ENCODE results near the gene SAT2. TPM values are rescaled to one million over a fixed set of nuclear protein-coding genes. Genes with fewer than 3 reads are reported as not detected.

The SAT2 gene
- total RNA-seq, 1 donor from 2014 or later = 82.1 TPM

GRCh38 chr17:7615265-7615747 is 12.3 kb downstream of the SAT2 start:
- H3K4me1 Mint-ChIP-seq (ENCODE audit: low read depth) = peaks cover 38% of the 10 kb centered on the region
- H3K27me3 Mint-ChIP-seq (ENCODE audit: low read depth) = no peaks in the 10 kb centered on the region
- no peaks in the 10 kb centered on the region for H3K36me3 Mint-ChIP-seq (ENCODE audit: low read depth)
- no peak for DNase-seq (ENCODE audit: low spot score)
- H3K9me3 Mint-ChIP-seq (ENCODE audit: low read depth) = no peaks in the 10 kb centered on the region
- TF ChIP-seq CTCF (IDR thresholded peaks at IDR 0.05) = no peak
- peak overlapping the region; percentile 91 for H3K27ac Mint-ChIP-seq (ENCODE audit: unreplicated experiment)
- H3K4me3 Mint-ChIP-seq (ENCODE audit: unreplicated experiment) = peak overlapping the region; percentile 75

- peaks cover 38% of the 10 kb centered on the region for H3K4me1 Mint-ChIP-seq (ENCODE audit: low read depth)
- peak; percentile 77 for TF ChIP-seq CTCF (IDR thresholded peaks at IDR 0.05)
- H3K9me3 Mint-ChIP-seq (ENCODE audit: low read depth) = no peaks in the 10 kb centered on the region
- H3K27me3 Mint-ChIP-seq (ENCODE audit: low read depth) = no peaks in the 10 kb centered on the region
- peak; percentile 100 for DNase-seq (ENCODE audit: low spot score)
- peak within 1 kb of the TSS; percentile 91 for H3K27ac Mint-ChIP-seq (ENCODE audit: unreplicated experiment)
- H3K4me3 Mint-ChIP-seq (ENCODE audit: unreplicated experiment) = peak within 1 kb of the TSS; percentile 83
- no peaks in the 10 kb centered on the region for H3K36me3 Mint-ChIP-seq (ENCODE audit: low read depth)
Measured at GRCh38 chr17:7614425-7615264, 13.0 kb downstream of the SAT2 start, which contains the start of gene FXR2. Gene FXR2 (minus strand): TSS chr17:7614897. CDS start chr17:7614532, 365 bp downstream.

- no peak for DNase-seq (ENCODE audit: low spot score)
- Mint-ChIP-seq H3K27me3 (ENCODE audit: low read depth) (no peaks in the 10 kb centered on the region), H3K4me1 (ENCODE audit: low read depth) (peaks cover 43% of the 10 kb centered on the region), H3K27ac (ENCODE audit: unreplicated experiment) (peak overlapping the region; percentile 86), H3K4me3 (ENCODE audit: unreplicated experiment) (peak overlapping the region; percentile 83), H3K36me3 (ENCODE audit: low read depth) (no peaks in the 10 kb centered on the region), H3K9me3 (ENCODE audit: low read depth) (no peaks in the 10 kb centered on the region)
- no peak for TF ChIP-seq CTCF (IDR thresholded peaks at IDR 0.05)
Measured at GRCh38 chr17:7613769-7614424, 13.7 kb downstream of the SAT2 start.

GRCh38 chr17:7612294-7612640 is 15.4 kb downstream of the SAT2 start:
- no peak for TF ChIP-seq CTCF (IDR thresholded peaks at IDR 0.05)
- Mint-ChIP-seq H3K9me3 (ENCODE audit: low read depth) (no peaks in the 10 kb centered on the region), H3K27me3 (ENCODE audit: low read depth) (no peaks in the 10 kb centered on the region), H3K27ac (ENCODE audit: unreplicated experiment) (peak overlapping the region; percentile 85), H3K4me3 (ENCODE audit: unreplicated experiment) (peak overlapping the region; percentile 83), H3K4me1 (ENCODE audit: low read depth) (peaks cover 43% of the 10 kb centered on the region), H3K36me3 (ENCODE audit: low read depth) (no peaks in the 10 kb centered on the region)
- no peak for DNase-seq (ENCODE audit: low spot score)

GRCh38 chr17:7611635-7612293 is 15.9 kb downstream of the SAT2 start:
- no peak for TF ChIP-seq CTCF (IDR thresholded peaks at IDR 0.05)
- Mint-ChIP-seq H3K9me3 (ENCODE audit: low read depth) (no peaks in the 10 kb centered on the region), H3K36me3 (ENCODE audit: low read depth) (no peaks in the 10 kb centered on the region), H3K4me1 (ENCODE audit: low read depth) (peaks cover 43% of the 10 kb centered on the region), H3K4me3 (ENCODE audit: unreplicated experiment) (peak overlapping the region; percentile 83), H3K27me3 (ENCODE audit: low read depth) (no peaks in the 10 kb centered on the region), H3K27ac (ENCODE audit: unreplicated experiment) (peak overlapping the region; percentile 85)
- DNase-seq (ENCODE audit: low spot score) = no peak

Data from chondrocyte (in vitro differentiated cells).